Activated CD4-positive, alpha-beta T cell treated with anti-CD3 and anti-CD28 coated beads for 1 hour (primary cell): ENCODE data around the gene CACNA1C.

ENCODE experiments used
- DNase-seq: peaks from one replicate; pipeline ENCODE4 v3.0.0-alpha.2; 2020

Gene CACNA1C

GRCh38 chr12:2052826-2053678 is at the start of gene CACNA1C:
Gene CACNA1C, plus strand, starts transcription at chr12:2052987. Its CDS starts 576 bp downstream, at chr12:2053563.
- DNase-seq, result peak; percentile 20

- no peak for DNase-seq
Measured at GRCh38 chr12:2003676-2004112, 49.1 kb upstream of the CACNA1C start.

GRCh38 chr12:2004113-2004929 is 48.5 kb upstream of the CACNA1C start, which contains the start of gene DCP1B:
Gene DCP1B, minus strand, starts transcription at chr12:2004457. Its CDS starts 26 bp downstream, at chr12:2004431.
- peak; percentile 87 for DNase-seq

- DNase-seq, result no peak
Measured at GRCh38 chr12:2008677-2009076, 44.1 kb upstream of the CACNA1C start.

GRCh38 chr12:2009623-2010022 is 43.2 kb upstream of the CACNA1C start:
- no peak for DNase-seq

- no peak for DNase-seq
Measured at GRCh38 chr12:2011643-2012607, 40.9 kb upstream of the CACNA1C start.

- no peak for DNase-seq
Measured at GRCh38 chr12:2013086-2013485, 39.7 kb upstream of the CACNA1C start.

- no peak for DNase-seq
Measured at GRCh38 chr12:2013527-2014223, 39.1 kb upstream of the CACNA1C start.

GRCh38 chr12:2014231-2014630 is 38.6 kb upstream of the CACNA1C start:
- DNase-seq, result no peak

GRCh38 chr12:2016862-2017545 is 35.8 kb upstream of the CACNA1C start:
- DNase-seq, result no peak

- no peak for DNase-seq
Measured at GRCh38 chr12:2017546-2018337, 35.0 kb upstream of the CACNA1C start.

- no peak for DNase-seq
Measured at GRCh38 chr12:2018391-2018790, 34.4 kb upstream of the CACNA1C start.

GRCh38 chr12:2019126-2019525 is 33.7 kb upstream of the CACNA1C start:
- DNase-seq, result no peak

- DNase-seq, result no peak
Measured at GRCh38 chr12:2020511-2020910, 32.3 kb upstream of the CACNA1C start.

GRCh38 chr12:2023365-2023764 is 29.4 kb upstream of the CACNA1C start:
- no peak for DNase-seq

GRCh38 chr12:2027351-2027750 is 25.4 kb upstream of the CACNA1C start:
- no peak for DNase-seq

GRCh38 chr12:2029851-2030250 is 22.9 kb upstream of the CACNA1C start:
- no peak for DNase-seq

- DNase-seq, result no peak
Measured at GRCh38 chr12:2032506-2032905, 20.3 kb upstream of the CACNA1C start.

GRCh38 chr12:2034633-2035430 is 18.0 kb upstream of the CACNA1C start:
- peak; percentile 74 for DNase-seq
